Keratinocyte (primary cell): Measurements from ENCODE around the gene TNS3.

Experiments
- EZH2 ChIP-seq: IDR thresholded peaks from one replicate; pipeline ENCODE4 v1.6.1; 2012; ENCODE audit warnings: inconsistent platforms, mild to moderate bottlenecking, low read length, moderate library complexity
- TF ChIP-seq, protein P1 (sequence below), 3 experiments: IDR thresholded peaks in 1 of 3; conservative IDR thresholded peaks in 1 of 3; optimal IDR thresholded peaks in 1 of 3; 2 replicates in 2 of 3; 3 replicates in 1 of 3; pipeline versions ENCODE3 to v1.5.1; 2011; ENCODE audit warnings: low read length in 3 of 3, mild to moderate bottlenecking in 3 of 3, moderate library complexity in 2 of 3, control low read depth in 1 of 3, inconsistent platforms in 1 of 3; ENCODE audit not compliant: insufficient read depth in 2 of 3; ENCODE audit errors: extremely low read depth in 1 of 3

DNA sequence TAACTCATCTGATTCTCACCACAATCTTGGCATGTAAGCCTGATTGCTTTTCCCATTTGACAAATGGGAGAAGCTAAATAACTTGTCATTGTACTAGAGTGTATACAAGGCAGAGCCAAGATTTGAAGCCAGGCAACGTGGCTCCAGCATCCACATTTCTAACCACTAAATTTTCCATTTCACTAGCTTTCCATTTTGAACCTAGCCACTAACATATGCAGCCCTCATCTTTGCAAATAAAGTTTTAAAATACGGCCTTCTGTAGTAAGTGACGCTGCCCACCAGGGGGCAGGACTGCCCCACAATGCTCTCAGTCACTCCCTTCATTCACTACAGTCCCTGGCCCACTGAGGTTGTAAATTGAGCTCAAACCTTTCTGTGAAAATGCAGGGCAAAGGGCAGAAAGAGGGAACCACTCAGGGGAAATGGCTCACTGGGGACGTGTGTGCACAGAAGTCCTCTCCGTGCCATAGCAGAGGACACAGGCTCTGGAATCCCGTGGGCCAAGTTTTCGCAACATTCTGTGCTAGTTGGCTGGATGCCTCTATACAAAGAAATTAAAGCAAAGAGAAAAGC lies 315.7 kb downstream of the TNS3 start:
- TF ChIP-seq, protein P1, sequence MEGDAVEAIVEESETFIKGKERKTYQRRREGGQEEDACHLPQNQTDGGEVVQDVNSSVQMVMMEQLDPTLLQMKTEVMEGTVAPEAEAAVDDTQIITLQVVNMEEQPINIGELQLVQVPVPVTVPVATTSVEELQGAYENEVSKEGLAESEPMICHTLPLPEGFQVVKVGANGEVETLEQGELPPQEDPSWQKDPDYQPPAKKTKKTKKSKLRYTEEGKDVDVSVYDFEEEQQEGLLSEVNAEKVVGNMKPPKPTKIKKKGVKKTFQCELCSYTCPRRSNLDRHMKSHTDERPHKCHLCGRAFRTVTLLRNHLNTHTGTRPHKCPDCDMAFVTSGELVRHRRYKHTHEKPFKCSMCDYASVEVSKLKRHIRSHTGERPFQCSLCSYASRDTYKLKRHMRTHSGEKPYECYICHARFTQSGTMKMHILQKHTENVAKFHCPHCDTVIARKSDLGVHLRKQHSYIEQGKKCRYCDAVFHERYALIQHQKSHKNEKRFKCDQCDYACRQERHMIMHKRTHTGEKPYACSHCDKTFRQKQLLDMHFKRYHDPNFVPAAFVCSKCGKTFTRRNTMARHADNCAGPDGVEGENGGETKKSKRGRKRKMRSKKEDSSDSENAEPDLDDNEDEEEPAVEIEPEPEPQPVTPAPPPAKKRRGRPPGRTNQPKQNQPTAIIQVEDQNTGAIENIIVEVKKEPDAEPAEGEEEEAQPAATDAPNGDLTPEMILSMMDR (optimal IDR thresholded peaks at IDR 0.05 in 1 of 3, IDR thresholded peaks at IDR 0.05 in 1 of 3, conservative IDR thresholded peaks at IDR 0.05 in 1 of 3; ENCODE audit: extremely low read depth in 1 of 3, insufficient read depth in 2 of 3, low read length in 3 of 3) = peak; percentile 85 to 97 (median 95)
- no peak for TF ChIP-seq EZH2
